ENCODE measurements around the gene ABCA12.

GRCh38 chr2:215160081-215160480, 21.7 kb upstream of the ABCA12 start:
- TF ChIP-seq EZH2 (IDR thresholded peaks at IDR 0.05) (no peak), ZFX (IDR thresholded peaks at IDR 0.05) (no peak), ELF1 (IDR thresholded peaks at IDR 0.05; ENCODE audit: borderline replicate concordance, low read depth) (no peak), MAX (IDR thresholded peaks at IDR 0.05) (no peak), CEBPB (IDR thresholded peaks at IDR 0.05; ENCODE audit: low read depth) (no peak), POLR2AphosphoS5 (IDR thresholded peaks at IDR 0.05; ENCODE audit: low read depth, low read length) (no peak), POLR2A (IDR thresholded peaks at IDR 0.05; ENCODE audit: borderline replicate concordance, extremely low read depth, insufficient read depth, insufficient read length) (no peak), SRF (IDR thresholded peaks at IDR 0.05; ENCODE audit: low read depth) (no peak), TCF7L2 (IDR thresholded peaks at IDR 0.05; ENCODE audit: borderline replicate concordance, extremely low read depth, insufficient read depth, insufficient read length) (no peak), JUND (IDR thresholded peaks at IDR 0.05) (no peak), FOSL1 (IDR thresholded peaks at IDR 0.05; ENCODE audit: low read depth) (no peak)
- TF ChIP-seq, protein P1, sequence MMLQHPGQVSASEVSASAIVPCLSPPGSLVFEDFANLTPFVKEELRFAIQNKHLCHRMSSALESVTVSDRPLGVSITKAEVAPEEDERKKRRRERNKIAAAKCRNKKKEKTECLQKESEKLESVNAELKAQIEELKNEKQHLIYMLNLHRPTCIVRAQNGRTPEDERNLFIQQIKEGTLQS (IDR thresholded peaks at IDR 0.05), result no peak
- TF ChIP-seq, protein P2, sequence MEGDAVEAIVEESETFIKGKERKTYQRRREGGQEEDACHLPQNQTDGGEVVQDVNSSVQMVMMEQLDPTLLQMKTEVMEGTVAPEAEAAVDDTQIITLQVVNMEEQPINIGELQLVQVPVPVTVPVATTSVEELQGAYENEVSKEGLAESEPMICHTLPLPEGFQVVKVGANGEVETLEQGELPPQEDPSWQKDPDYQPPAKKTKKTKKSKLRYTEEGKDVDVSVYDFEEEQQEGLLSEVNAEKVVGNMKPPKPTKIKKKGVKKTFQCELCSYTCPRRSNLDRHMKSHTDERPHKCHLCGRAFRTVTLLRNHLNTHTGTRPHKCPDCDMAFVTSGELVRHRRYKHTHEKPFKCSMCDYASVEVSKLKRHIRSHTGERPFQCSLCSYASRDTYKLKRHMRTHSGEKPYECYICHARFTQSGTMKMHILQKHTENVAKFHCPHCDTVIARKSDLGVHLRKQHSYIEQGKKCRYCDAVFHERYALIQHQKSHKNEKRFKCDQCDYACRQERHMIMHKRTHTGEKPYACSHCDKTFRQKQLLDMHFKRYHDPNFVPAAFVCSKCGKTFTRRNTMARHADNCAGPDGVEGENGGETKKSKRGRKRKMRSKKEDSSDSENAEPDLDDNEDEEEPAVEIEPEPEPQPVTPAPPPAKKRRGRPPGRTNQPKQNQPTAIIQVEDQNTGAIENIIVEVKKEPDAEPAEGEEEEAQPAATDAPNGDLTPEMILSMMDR (IDR thresholded peaks at IDR 0.05 in 2 of 3, conservative IDR thresholded peaks at IDR 0.05 in 1 of 3; ENCODE audit: borderline replicate concordance in 1 of 3, insufficient read depth in 1 of 3, low read depth in 2 of 3, low read length in 2 of 3), result no peak

All from HCT116 (cell line).